OCI-M1 (cell line): ENCODE data around the gene MARCHF3.
"Not testable (repeated sequence)": the region's sequence is repeated elsewhere in the genome, so short reads cannot be mapped to it uniquely, and the experiment has no call there.

ENCODE experiments used
- DNase-seq: peaks from one replicate; lab custom pipeline; 2025; lab: John Stamatoyannopoulos, UW

MARCHF3 gene

GRCh38 chr5:126847826-126848251 is 182.5 kb downstream of the MARCHF3 start:
- no peak for DNase-seq

DNA sequence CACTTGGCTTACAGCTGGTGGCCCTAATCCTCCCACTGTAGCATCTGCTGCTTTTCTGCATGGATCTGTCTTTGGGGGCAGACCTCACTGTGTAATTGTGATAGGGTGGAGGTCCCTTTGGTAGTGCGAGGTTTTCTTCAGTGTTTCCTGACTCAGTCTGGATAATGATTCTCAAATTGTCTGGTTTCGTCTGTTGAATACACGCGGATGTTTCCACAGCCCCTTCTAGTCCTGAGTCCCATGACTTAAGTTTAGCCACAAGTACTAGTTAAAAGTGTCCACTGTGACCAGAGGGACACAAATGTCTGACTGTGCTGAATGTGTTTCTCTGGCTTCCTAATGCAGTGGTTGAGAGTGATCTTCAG is 182.9 kb downstream of the MARCHF3 start:
- peak; percentile 3 for DNase-seq

- DNase-seq, result peak; percentile 0
These were observed 183.5 kb downstream of the MARCHF3 start for GRCh38 chr5:126846744-126847455.

DNA sequence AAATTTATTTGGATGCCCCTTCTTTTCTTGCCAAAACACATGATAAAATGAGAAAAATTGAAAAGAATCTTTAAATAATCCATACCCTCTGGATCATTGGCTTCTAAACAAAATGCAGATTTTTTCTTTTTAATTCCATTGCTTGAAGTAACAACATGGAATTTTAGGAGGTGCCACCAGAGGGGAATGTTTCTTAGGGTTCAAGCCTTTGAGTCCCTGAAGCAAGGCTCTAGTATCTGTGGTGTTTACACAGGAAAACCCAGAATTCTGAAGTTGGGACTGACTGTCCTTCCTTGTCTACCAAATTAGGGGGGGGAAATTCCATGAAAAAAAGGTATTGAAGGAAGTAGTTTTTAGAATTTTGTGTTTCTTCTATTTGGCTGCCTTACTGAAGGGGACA is 184.0 kb downstream of the MARCHF3 start:
- DNase-seq, result peak; percentile 2

DNA sequence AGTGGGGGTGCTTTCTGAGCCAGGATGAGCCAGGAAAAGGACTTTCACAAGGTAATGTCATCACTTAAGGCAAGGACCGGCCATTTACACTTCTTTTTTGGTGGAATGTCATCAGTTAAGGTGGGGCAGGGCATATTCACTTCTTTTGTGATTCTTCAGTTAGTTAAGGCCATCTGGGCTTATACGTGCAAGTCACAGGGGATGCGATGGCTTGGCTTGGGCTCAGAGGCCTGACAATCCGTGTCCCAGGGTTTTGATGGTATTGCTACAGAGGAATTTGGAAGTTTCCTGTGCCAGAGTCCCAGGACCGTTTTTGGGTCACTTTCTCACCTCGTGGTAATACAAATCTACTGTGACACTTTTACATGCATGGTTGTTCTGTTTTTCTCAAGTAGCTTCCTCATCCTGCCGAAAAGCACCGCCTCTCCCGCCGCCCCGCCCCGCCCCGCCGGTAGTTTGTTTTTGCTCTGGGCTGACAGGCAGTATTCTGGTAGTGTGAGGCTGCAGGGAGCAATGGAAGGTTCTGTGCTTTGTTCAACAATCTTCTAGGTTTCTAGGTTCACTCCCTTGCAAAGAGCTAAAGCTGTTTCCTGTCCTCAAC is 184.8 kb downstream of the MARCHF3 start:
- peak; percentile 65 for DNase-seq

GRCh38 chr5:126843375-126843774 is 187.0 kb downstream of the MARCHF3 start:
- DNase-seq, result not testable (repeated sequence)

DNA sequence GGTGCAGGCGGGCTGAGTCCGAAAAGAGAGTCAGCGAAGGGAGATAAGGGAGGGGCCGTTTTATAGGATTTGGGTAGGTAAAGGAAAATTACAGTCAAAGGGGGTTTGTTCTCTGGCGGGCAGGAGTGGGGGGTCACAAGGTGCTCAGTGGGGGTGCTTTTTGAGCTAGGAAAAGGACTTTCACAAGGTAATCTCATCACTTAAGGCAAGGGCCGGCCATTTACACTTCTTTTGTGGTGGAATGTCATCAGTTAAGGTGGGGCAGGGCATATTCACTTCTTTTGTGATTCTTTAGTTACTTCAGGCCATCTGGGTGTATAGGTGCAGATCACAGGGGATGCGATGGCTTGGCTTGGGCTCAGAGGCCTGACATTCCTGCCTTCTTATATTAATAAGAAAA is 191.0 kb downstream of the MARCHF3 start:
- not testable (repeated sequence) for DNase-seq

GRCh38 chr5:126837906-126838539 is 192.3 kb downstream of the MARCHF3 start:
- DNase-seq, result peak; percentile 2

DNA sequence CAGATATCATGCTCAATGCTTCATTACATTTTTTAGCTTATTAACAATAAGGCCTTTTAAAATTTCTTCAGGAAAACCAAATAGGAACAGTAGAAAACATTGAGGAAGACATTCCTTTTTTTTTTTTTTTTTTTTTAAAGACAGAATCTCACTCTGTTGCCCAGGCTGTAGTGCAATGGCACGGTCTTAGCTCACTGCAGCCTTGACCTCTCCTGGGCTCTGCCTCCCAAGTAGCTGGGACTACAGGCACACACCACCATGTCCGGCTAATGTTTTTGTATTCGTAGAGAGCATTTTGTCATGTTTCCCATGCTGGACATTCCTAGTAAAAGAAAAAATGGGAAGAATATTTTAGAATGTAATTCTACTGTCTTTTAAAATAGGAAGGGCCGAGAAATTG is 193.1 kb downstream of the MARCHF3 start:
- no peak for DNase-seq

DNA sequence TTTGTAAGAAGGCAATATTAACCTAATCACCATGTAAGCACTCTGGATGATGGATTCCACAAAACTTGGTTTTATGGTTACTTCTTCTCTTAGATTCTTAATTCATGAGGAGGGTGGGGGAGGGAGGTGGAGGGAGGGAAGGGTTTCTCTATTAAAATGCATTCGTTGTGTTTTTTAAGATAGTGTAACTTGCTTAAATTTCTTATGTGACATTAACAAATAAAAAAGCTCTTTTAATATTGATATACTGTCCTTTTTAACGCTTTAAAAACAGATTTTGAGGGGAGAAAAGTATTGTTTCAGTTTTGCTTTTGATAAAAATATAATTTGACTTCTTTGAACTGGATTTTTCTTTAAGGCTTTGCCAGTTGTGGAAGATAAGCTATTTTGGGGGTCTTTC is 193.6 kb downstream of the MARCHF3 start:
- DNase-seq, result no peak

- DNase-seq, result no peak
These were observed 199.2 kb downstream of the MARCHF3 start for GRCh38 chr5:126831156-126831555.

- no peak for DNase-seq
These were observed 200.3 kb downstream of the MARCHF3 start for GRCh38 chr5:126830061-126830460.

GRCh38 chr5:126829098-126829497 is 201.3 kb downstream of the MARCHF3 start:
- no peak for DNase-seq

DNA sequence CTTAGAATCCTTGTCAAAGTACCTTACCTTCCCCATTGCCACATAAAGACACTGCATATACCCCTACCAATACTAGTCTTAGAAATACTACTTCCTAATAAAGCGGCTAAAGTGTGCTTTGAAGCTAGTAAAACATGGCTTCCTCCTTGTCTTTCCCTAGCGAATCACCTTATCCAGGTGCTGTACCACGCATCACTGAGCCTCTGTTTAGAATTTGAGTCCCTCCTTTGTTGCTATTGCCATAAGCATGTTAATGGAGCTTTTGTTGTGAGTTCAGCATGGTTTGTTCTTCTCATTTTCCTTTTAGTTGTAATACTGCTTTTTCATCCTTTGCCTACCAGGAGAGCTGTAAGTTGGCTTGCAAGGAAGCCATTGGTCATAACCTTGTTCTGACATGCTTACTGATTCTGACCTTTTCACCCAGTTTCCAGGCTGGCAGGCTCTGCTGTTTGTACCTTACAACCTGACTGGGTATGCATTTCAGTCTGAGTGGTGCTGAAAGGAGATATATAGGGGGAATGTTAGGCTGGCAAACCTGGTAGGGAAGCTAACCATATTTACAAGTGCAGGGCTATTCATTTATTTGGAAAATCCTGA is 203.6 kb downstream of the MARCHF3 start:
- DNase-seq, result no peak

DNA sequence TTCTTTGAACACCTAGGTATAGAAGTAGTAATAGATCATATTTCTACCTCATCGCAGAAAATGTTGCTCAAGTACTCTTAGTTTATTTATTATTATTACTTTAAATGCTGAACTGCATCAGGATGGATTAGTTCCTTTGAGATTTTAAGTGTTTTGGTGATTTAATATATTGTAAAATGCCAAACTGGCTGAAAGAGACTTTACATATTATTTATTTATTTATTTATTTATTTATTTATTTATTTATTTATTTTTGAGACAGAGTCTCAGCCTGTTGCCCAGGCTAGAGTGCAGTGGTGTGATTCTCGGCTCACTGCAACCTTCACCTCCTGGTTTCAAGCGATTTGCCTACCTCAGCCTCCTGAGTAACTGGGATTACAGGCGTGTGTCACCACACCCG is 211.1 kb downstream of the MARCHF3 start:
- no peak for DNase-seq

- DNase-seq, result no peak
These were observed 211.6 kb downstream of the MARCHF3 start for GRCh38 chr5:126818736-126819135.
